CD4-positive, alpha-beta T cell treated with Interleukin-2 at 100 ng/mL for 4 hours (primary cell): ENCODE data around the gene DTL.
A peak's percentile ranks its signal among the peaks of the same experiment; 100 is the strongest.

ENCODE experiments used
- DNase-seq: peaks from one replicate; pipeline ENCODE4 v3.0.0-alpha.2; 2020; ENCODE audit warnings: low spot score

Gene DTL

GRCh38 chr1:212035835-212036605, 472 bp downstream of the DTL start:
- DNase-seq, result no peak

- DNase-seq, result no peak
Measured at GRCh38 chr1:212037900-212038299, 2.4 kb downstream of the DTL start.

GRCh38 chr1:212039622-212040021, 4.1 kb downstream of the DTL start:
- DNase-seq, result no peak

- no peak for DNase-seq
Measured at GRCh38 chr1:212040629-212041412, 5.3 kb downstream of the DTL start.

GRCh38 chr1:212042436-212042835, 6.9 kb downstream of the DTL start:
- no peak for DNase-seq

- DNase-seq, result no peak
Measured at GRCh38 chr1:212044851-212045250, 9.3 kb downstream of the DTL start.

GRCh38 chr1:212045981-212046380, 10.4 kb downstream of the DTL start:
- no peak for DNase-seq

GRCh38 chr1:212053993-212054392, 18.4 kb downstream of the DTL start:
- DNase-seq, result no peak

GRCh38 chr1:212055333-212055732, 19.8 kb downstream of the DTL start:
- DNase-seq, result no peak

GRCh38 chr1:212060632-212061472, 25.3 kb downstream of the DTL start:
- DNase-seq, result no peak

GRCh38 chr1:212062832-212063438, 27.4 kb downstream of the DTL start:
- peak; percentile 43 for DNase-seq

- DNase-seq, result no peak
Measured at GRCh38 chr1:212067787-212068186, 32.2 kb downstream of the DTL start.

- peak; percentile 55 for DNase-seq
Measured at GRCh38 chr1:212070720-212071302, 35.3 kb downstream of the DTL start.

GRCh38 chr1:212072047-212072446, 36.5 kb downstream of the DTL start:
- no peak for DNase-seq

- no peak for DNase-seq
Measured at GRCh38 chr1:212073490-212073889, 37.9 kb downstream of the DTL start.

GRCh38 chr1:212074313-212074712, 38.8 kb downstream of the DTL start:
- DNase-seq, result no peak

GRCh38 chr1:212074856-212075255, 39.3 kb downstream of the DTL start:
- DNase-seq, result no peak

GRCh38 chr1:212077028-212077427, 41.5 kb downstream of the DTL start:
- DNase-seq, result no peak

GRCh38 chr1:212078826-212079225, 43.3 kb downstream of the DTL start:
- no peak for DNase-seq

- no peak for DNase-seq
Measured at GRCh38 chr1:212082765-212083406, 47.3 kb downstream of the DTL start.

GRCh38 chr1:212089560-212090163, 54.1 kb downstream of the DTL start:
- no peak for DNase-seq
